HG03060 (cell line): Measurements from ENCODE around the gene BRWD1.
"Not testable (repeated sequence)": the region's sequence is repeated elsewhere in the genome, so short reads cannot be mapped to it uniquely, and the experiment has no call there.

ENCODE experiments used
- ATAC-seq: cut with Tn5 transposase; IDR thresholded peaks from one replicate; pipeline ENCODE4 v1.9.1; 2021; ENCODE audit warnings: low read depth, moderate number of reproducible peaks; ENCODE audit not compliant: unreplicated experiment

BRWD1 gene

GRCh38 chr21:39144191-39144590, 169.2 kb downstream of the BRWD1 start:
- ATAC-seq, result no peak

DNA sequence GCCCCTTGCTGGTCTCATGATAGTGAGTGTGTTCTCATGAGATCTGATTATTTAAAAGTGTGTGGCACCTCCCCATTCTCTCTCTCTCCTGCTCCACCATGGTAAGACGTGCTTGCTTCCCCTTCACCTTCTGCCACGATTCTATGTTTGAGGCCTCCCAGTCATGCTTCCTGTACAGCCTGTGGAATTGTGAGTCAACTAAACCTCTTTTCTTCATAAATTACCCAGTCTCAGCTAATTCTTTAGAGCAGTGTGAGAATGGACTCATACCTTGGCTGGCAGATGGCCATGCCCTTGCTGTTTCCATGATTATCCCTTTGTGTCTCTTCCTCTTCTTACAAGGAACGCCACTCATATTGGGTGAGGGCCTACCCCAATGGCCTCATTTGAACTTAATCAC, 170.5 kb downstream of the BRWD1 start:
- no peak for ATAC-seq

DNA sequence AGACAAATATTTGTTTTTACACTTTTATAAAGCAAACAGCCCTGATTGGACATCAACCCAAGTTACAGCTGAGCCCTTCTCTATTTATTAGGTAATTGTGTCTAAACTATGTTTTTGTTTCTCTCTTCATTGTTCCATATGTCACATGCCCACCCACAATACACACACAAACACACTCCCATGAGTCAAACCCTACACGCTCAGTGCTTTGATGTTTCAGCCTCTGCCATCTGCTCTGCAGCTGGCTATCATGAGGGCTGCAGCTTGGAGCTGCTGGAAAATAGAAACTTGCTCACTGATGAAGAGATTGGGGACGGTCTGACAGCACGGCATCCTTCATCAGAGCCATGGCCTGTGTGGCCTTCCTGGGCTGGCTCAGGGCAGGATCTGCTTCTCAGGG, 171.9 kb downstream of the BRWD1 start:
- no peak for ATAC-seq

DNA sequence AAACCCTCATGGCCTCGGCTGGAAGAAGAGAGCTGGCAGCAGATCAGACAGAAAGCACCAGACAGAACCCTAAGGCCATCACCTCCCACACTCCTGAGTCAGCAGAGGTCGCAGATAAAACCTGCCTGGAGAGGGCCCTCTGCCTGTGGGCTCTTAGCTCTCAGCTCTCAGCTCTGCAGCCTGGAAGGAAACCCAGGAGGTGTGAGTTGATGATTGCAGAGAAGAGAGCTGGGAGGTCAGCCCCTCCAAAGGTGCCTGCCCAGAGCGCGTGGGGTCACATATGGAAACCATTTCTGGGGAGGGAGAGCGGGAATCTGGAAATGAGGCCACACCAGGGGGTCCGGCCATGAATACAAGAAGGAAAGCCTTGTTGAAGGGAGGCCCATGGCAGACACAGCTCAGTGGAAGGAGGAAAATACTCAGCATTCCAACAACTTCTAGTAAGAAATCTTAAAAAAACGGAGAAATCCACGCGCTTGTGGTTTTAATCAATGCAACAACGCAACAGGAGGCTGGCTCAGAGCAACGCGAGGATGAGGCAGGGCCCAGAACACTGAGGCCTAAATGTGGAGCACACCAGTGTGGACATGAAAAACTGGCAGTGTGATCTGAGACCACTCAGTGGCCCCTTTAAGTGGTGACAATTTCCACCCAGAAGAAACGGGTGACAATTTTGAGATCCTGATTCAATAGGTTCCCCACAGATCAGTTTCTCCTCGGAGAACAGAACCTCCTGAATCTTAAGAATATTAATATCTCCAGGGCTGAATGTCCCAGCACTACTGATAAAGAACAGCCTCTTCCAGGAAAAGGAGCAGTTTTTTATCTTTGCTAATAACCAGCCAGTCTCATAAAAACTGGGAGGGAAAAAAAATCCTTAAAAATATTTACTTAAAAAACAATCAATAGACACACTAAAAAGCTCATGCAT, 175.9 kb downstream of the BRWD1 start:
- no peak for ATAC-seq

GRCh38 chr21:39136711-39137110, 176.7 kb downstream of the BRWD1 start:
- no peak for ATAC-seq

- not testable (repeated sequence) for ATAC-seq
These were observed 177.3 kb downstream of the BRWD1 start for GRCh38 chr21:39136138-39136537.

GRCh38 chr21:39134288-39134810, 179.1 kb downstream of the BRWD1 start:
- no peak for ATAC-seq
